Colon (tissue), 2 donors: ENCODE measurements around the gene GLT8D1.

Source experiments
- FAIRE-seq: peaks from 2 replicates; lab custom pipeline; 2012; peaks lifted over from hg19 to GRCh38; lab: Jason Lieb, UNC
- donor health status: control.
- donor health status: control.

The GLT8D1 gene

GRCh38 chr3:52712291-52713212 is 7.0 kb upstream of the GLT8D1 start:
- FAIRE-seq, result no peak

- no peak for FAIRE-seq
Measured at GRCh38 chr3:52710512-52710911, 4.9 kb upstream of the GLT8D1 start.

GRCh38 chr3:52707585-52707984 is 2.0 kb upstream of the GLT8D1 start:
- FAIRE-seq, result no peak

- FAIRE-seq, result no peak
Measured at GRCh38 chr3:52705438-52705687, 228 bp downstream of the GLT8D1 start.

GRCh38 chr3:52704611-52705437 is 767 bp downstream of the GLT8D1 start:
- no peak for FAIRE-seq

GRCh38 chr3:52703341-52703740 is 2.2 kb downstream of the GLT8D1 start:
- no peak for FAIRE-seq

- no peak for FAIRE-seq
Measured at GRCh38 chr3:52697632-52697965, 8.0 kb downstream of the GLT8D1 start.

GRCh38 chr3:52696830-52697631 is 8.6 kb downstream of the GLT8D1 start:
- no peak for FAIRE-seq

GRCh38 chr3:52695798-52696671 is 9.6 kb downstream of the GLT8D1 start:
- no peak for FAIRE-seq

- FAIRE-seq, result no peak
Measured at GRCh38 chr3:52694528-52695189, 10.9 kb downstream of the GLT8D1 start.

GRCh38 chr3:52693071-52693470 is 12.5 kb downstream of the GLT8D1 start:
- FAIRE-seq, result no peak

- no peak for FAIRE-seq
Measured at GRCh38 chr3:52690560-52690959, 15.0 kb downstream of the GLT8D1 start.

GRCh38 chr3:52689151-52689550 is 16.4 kb downstream of the GLT8D1 start:
- FAIRE-seq, result no peak

- no peak for FAIRE-seq
Measured at GRCh38 chr3:52688266-52688665, 17.3 kb downstream of the GLT8D1 start.

- FAIRE-seq, result no peak
Measured at GRCh38 chr3:52685709-52686691, 19.6 kb downstream of the GLT8D1 start, which contains the start of the genes GNL3 and PBRM1. TSS of gene GNL3 (plus strand) at chr3:52686032. CDS start at chr3:52686093, 61 bp downstream. TSS of gene PBRM1 (minus strand) at chr3:52685913.

- no peak for FAIRE-seq
Measured at GRCh38 chr3:52685285-52685708, 20.3 kb downstream of the GLT8D1 start.

- no peak for FAIRE-seq
Measured at GRCh38 chr3:52684184-52684583, 21.4 kb downstream of the GLT8D1 start.

GRCh38 chr3:52683611-52684010 is 22.0 kb downstream of the GLT8D1 start:
- FAIRE-seq, result no peak

GRCh38 chr3:52682016-52682415 is 23.6 kb downstream of the GLT8D1 start:
- no peak for FAIRE-seq

- FAIRE-seq, result no peak
Measured at GRCh38 chr3:52681596-52681995, 24.0 kb downstream of the GLT8D1 start.
